HG03575 (cell line): ENCODE results near the gene MDM2.
"Not testable (repeated sequence)": the region's sequence is repeated elsewhere in the genome, so short reads cannot be mapped to it uniquely, and the experiment has no call there.

Source experiments
- ATAC-seq: cut with Tn5 transposase; IDR thresholded peaks from one replicate; pipeline ENCODE4 v1.9.1; 2021; ENCODE audit not compliant: unreplicated experiment, insufficient number of reproducible peaks, low FRiP score; ENCODE audit errors: extremely low read depth

MDM2 gene

DNA sequence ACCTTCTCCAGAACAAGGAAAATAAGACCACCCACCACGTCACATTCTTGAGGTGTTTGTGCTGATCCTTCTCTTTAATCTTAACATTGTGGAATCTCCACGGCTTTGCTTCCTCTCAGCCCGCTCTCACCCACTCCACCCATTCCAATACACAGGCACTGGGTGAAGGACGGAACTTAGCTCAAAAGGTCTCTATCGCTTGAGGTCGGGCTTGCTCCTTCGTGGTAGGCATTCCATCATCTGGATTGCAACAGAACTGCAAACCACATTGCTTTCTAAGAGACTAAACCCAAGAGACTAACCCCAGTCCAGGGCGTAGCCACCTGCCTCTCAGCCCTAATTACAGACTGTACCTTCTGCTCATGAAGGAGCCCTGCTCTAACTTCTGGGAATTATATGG lies 24.0 kb upstream of the MDM2 start:
- no peak for ATAC-seq

GRCh38 chr12:68785358-68785757 lies 22.6 kb upstream of the MDM2 start:
- ATAC-seq: no peak

- ATAC-seq: no peak
Observed at GRCh38 chr12:68785823-68786222, 22.2 kb upstream of the MDM2 start.

GRCh38 chr12:68786929-68787328 lies 21.0 kb upstream of the MDM2 start:
- ATAC-seq: no peak

GRCh38 chr12:68788554-68789143 lies 19.3 kb upstream of the MDM2 start:
- ATAC-seq: no peak

- no peak for ATAC-seq
Observed at GRCh38 chr12:68789144-68789878, 18.7 kb upstream of the MDM2 start.

DNA sequence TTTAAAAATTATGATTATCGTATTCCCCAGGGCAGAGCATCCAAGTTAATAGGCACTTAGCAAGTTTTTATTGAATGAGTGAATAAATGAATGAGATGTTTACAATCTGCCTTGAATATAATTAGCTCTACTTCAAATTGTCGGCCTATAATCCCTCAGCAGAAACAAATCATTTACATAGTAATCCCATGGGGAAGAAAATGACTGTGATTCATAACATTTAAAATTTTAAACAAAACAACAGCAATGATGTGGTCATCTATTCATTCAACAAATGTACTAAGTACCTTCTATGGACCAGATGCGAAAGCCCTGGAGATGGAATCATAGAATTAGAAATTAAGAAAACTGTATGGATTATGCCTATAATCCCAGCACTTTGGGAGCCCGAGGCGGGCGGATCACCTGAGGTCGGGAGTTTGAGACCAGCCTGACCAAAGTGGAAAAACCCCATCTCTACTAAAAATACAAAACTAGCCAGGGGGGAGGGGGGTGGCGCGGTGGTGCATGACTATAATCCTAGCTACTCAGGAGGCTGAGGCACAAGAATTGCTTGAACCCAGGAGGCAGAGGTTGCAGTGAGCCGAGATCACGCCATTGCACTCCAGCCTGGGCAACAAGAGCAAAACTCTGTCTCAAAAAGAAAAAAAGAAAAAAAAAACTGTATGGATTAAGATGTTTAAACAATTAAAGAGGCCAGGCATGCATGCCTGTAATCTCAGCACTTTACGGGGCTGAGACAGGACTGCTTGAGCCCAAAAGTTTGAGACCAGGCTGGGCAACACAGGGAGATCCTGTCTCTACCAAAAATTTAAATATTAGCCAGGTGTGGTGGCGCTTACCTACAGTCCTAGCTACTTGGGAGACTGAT lies 17.7 kb upstream of the MDM2 start:
- no peak for ATAC-seq

- ATAC-seq: no peak
Observed at GRCh38 chr12:68790952-68791234, 17.1 kb upstream of the MDM2 start.

DNA sequence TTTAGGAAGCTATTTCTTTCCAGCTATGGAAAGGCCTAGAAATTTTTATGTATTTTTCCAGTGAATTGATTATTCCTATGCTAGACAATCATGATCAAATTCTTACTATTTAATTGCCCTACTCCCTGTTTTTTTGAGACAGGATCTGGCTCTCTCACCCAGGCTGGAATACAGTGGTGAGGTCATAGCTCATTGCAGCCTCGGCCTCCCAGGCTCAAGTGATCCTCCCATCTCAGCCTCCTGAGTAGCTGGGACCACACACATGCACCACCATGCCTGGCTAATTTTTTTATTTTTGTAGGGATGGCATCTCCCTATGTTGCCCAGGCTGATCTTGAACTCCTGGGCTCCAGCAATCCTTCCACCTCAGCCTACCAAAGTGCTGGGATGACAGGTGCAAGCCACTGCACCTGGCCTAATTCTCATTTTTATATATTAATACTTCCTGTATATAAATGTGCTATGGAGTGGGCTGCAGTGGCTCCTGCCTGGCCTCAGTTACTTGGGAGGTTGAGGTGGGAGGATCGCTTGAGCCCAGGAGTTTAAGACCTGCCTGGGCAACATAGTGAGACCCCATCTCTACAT lies 16.0 kb upstream of the MDM2 start:
- ATAC-seq: no peak

DNA sequence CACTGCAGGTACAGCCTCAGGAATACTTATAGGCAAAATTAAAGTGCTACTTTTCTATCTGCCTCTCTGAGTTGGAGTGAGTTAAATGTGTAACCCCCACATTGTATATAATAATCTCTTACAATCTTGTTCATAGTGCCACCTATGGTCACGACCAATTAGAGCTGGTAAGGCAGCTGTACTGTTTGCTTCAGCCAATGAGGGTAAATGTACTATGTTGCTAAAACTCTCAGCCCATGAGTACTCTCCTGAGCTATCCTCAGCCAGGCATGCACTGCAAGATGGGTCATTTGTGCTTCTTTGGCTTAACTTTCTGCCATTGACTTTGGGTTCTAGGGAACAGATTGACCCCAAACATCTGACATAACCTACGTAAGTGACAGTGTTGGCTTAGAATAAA lies 15.0 kb upstream of the MDM2 start:
- ATAC-seq: no peak

DNA sequence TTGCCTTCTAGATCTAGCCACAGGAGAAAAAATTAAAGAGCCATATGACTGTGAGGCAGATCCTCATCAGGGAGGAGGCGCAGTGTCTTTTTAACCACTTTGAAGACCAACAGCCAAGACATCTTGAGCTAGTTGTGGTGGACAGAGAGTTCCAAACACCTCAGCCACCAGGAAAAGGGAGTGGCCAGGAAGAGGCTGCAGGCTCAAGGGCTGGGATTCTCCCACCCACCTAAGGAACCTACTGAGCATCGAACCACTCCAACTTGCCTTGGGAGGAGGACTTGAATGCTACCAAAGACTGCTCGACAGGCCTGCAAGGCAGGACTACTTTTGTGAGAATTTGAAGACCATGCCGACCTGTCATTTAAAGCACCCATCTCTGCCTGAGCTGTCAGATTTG lies 14.5 kb upstream of the MDM2 start:
- ATAC-seq: no peak

DNA sequence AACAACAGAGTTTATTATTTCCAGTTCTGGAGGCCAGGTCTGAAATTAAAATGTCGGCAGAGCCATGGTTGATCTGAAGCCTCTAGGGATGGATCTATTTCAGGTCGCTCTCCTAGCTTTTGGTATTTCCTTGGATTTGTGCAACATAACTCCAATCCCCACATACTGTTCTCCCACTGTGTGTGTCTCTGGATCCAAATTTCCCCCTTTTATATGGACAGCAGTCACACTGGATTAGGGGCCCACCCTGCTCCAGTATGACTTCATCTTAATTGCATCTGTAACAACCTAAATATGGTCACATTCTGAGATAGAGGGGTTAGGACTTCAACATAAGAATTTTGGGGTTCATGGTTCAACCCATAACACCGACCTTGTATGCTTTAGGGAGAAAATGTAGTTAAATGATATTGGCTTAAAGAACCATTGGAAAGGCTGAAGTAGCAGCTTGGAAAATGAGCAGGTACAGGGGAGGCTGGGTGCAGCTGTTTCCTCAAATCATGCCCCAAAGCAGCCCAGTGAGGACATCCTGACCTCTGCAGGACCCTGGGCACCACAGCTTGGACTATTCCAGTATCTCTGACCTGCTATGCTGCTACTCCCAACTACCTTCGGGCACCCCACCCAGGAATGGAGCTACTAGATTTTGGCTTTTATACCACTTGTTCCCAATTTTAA lies 13.9 kb upstream of the MDM2 start:
- no peak for ATAC-seq

DNA sequence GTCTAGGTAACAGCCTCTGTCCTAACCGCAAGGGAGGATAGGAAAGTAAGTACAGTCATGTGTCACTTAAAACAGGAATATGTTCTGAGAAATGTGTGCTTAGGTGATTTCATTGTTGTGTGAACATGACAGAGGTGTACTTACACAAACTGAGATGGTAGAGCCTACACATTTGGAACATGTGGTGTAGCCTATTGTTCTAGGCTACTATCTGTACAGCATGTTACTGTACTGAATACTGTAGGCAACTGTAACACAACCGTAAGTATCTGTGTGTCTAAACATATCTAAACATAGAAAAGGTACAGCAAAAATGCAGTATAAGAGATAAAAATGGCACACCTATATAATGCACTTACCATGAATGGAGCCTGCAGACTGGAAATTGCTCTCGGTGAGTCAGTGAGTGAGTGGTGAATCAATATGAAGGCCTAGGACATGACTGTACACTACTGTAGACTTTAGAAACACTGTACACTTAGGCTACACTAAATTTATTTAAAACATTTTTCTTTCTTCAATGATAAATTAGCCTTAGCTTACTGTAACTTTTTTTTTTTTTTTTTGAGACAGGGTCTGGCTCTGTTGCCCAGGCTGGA lies 13.2 kb upstream of the MDM2 start:
- no peak for ATAC-seq

DNA sequence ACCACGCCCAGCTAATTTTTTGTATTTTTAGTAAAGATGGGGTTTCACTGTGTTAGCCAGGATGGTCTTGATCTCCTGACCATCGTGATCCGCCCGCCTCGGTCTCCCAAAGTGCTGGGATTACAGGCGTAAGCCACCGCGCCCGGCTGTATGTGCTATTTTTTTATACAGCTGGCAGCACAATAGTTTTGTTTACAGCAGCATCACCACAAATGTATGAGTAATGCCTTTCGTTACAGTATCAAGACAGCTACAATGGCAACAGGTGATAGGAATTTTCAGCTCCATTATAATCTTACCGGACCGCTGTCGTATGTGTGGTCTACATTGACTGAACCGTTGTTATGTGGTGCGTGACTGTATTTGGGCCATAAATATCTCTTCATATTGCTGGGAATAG lies 11.6 kb upstream of the MDM2 start:
- ATAC-seq: no peak

GRCh38 chr12:68798882-68799234 lies 9.1 kb upstream of the MDM2 start:
- ATAC-seq: no peak

DNA sequence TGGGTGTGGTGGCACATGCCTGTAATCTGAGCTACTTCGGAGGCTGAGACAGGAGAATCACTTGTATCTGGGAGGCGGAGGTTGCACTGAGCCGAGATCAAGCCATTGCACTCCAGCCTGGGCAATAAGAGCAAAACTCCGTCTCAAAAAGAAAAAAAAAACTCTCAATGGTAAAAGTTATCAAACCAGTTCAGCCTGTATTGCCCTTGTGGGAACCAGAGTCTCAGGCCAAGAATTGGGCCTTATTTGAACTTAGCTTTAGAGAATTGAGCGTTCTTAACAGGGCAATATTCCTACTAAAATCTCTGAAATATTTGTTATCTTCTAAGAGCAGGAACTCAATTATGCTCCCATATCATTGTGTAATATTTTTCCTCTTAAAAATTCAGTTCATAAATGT lies 7.7 kb upstream of the MDM2 start:
- no peak for ATAC-seq

GRCh38 chr12:68801124-68801523 lies 6.9 kb upstream of the MDM2 start:
- ATAC-seq: not testable (repeated sequence)

DNA sequence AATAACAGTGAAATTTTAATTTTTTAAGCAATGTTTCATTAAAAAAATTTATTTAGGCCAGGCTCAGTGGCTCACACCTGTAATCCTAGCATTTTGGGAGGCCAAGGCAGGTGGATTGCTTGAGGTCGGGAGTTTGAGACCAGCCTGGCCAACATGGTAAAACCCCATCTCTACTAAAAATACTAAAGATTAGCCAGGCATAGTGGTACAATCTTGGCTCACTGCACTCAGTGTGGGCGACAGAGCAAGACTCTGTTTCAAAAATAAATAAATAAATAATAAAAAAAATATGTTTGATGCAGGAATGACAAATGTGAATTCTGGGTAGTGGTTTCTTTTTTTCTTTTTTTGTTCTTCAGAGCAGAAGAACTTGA lies 5.6 kb upstream of the MDM2 start:
- not testable (repeated sequence) for ATAC-seq
